WTC11 (cell line): ENCODE results near the gene KIAA0753. TPM values are rescaled to one million over a fixed set of nuclear protein-coding genes. Genes with fewer than 3 reads are reported as not detected.

Experiments used
- ATAC-seq: fragments of 200-7000 bp; cut with Tn5 transposase; 2 replicates; pipeline ENCODE4 v1.10.0; 2021; ENCODE audit warnings: mild to moderate bottlenecking, moderate library complexity
- CTCF ChIA-PET: fragments of 300-600 bp; sonication (Branson Sonifier 250); formaldehyde crosslinking; loops from one replicate; lab custom pipeline; 2021; ENCODE audit warnings: antibody characterized with exemption; lab: Charles Lee
- POLR2A ChIA-PET: fragments of 350-600 bp; sonication (Branson Sonifier 250); formaldehyde crosslinking; loops from one replicate; lab custom pipeline; 2021; ENCODE audit warnings: antibody characterized with exemption; lab: Charles Lee
- DNase-seq: peaks from one replicate; pipeline ENCODE4 v3.0.0; 2021; ENCODE audit warnings: low spot score
- H3K27ac Mint-ChIP-seq: 2 replicates; pipeline ENCODE4 v1.8.0; 2021; ENCODE audit warnings: mixed read lengths
- H3K27me3 Mint-ChIP-seq: 2 replicates; pipeline ENCODE4 v1.8.0; 2021; ENCODE audit warnings: low read depth, mild to moderate bottlenecking, moderate library complexity, mixed read lengths
- H3K36me3 Mint-ChIP-seq: 2 replicates; pipeline ENCODE4 v1.8.0; 2021; ENCODE audit warnings: mixed read lengths
- H3K4me1 Mint-ChIP-seq: 2 replicates; pipeline ENCODE4 v1.8.0; 2022; ENCODE audit warnings: mixed read lengths
- H3K4me3 Mint-ChIP-seq: 2 replicates; pipeline ENCODE4 v1.8.0; 2021; ENCODE audit warnings: mild to moderate bottlenecking, moderate library complexity, mixed read lengths
- H3K9me3 Mint-ChIP-seq: 2 replicates; pipeline ENCODE4 v1.8.0; 2021; ENCODE audit warnings: mixed read lengths
- AFF4 ChIP-seq: sonication (generic); formaldehyde crosslinking; IDR thresholded peaks from 2 replicates; pipeline ENCODE4 v1.8.1; 2023; ENCODE audit warnings: mild to moderate bottlenecking, missing genetic modification reagents, borderline replicate concordance
- AR ChIP-seq: fragments of 250-450 bp; sonication (Bioruptor Pico); IDR thresholded peaks from 2 replicates; pipeline ENCODE4 v1.9.0; 2021; ENCODE audit warnings: mild to moderate bottlenecking
- CREB1 ChIP-seq: sonication (generic); formaldehyde crosslinking; IDR thresholded peaks from 2 replicates; pipeline ENCODE4 v1.8.0; 2023; ENCODE audit warnings: mild to moderate bottlenecking, missing genetic modification reagents
- E2F4 ChIP-seq: sonication (generic); formaldehyde crosslinking; IDR thresholded peaks from 2 replicates; pipeline ENCODE4 v1.8.1; 2022; ENCODE audit warnings: low read depth, mild to moderate bottlenecking, moderate library complexity, missing genetic modification reagents, borderline replicate concordance
- ELF4 ChIP-seq: sonication (generic); formaldehyde crosslinking; IDR thresholded peaks from 2 replicates; pipeline ENCODE4 v1.8.1; 2022; ENCODE audit warnings: low read depth, mild to moderate bottlenecking, moderate library complexity, missing genetic modification reagents
- FOXJ3 ChIP-seq: sonication (generic); formaldehyde crosslinking; IDR thresholded peaks from 2 replicates; pipeline ENCODE4 v1.9.0; 2021; ENCODE audit warnings: missing genetic modification reagents, mild to moderate bottlenecking, borderline replicate concordance
- GABPB1 ChIP-seq: sonication (generic); formaldehyde crosslinking; IDR thresholded peaks from 2 replicates; pipeline ENCODE4 v1.8.1; 2023; ENCODE audit warnings: mild to moderate bottlenecking, missing genetic modification reagents
- HMGA2 ChIP-seq: fragments of 250-450 bp; sonication (Bioruptor Pico); IDR thresholded peaks from 2 replicates; pipeline ENCODE4 v1.4.0; 2021; ENCODE audit warnings: mild to moderate bottlenecking, moderate library complexity
- MYBL2 ChIP-seq: sonication (generic); formaldehyde crosslinking; IDR thresholded peaks from 2 replicates; pipeline ENCODE4 v1.8.1; 2023; ENCODE audit warnings: mild to moderate bottlenecking, moderate library complexity, missing genetic modification reagents
- RELA ChIP-seq: sonication (generic); formaldehyde crosslinking; IDR thresholded peaks from 2 replicates; pipeline ENCODE4 v1.8.1; 2022; ENCODE audit warnings: missing genetic modification reagents, mild to moderate bottlenecking, borderline replicate concordance
- TCF7 ChIP-seq: sonication (generic); formaldehyde crosslinking; IDR thresholded peaks from 2 replicates; pipeline ENCODE4 v1.8.0; 2022; ENCODE audit warnings: mild to moderate bottlenecking, low read depth, missing genetic modification reagents, moderate library complexity
- USF1 ChIP-seq: sonication (generic); formaldehyde crosslinking; IDR thresholded peaks from 2 replicates; pipeline ENCODE4 v1.8.0; 2022; ENCODE audit warnings: mild to moderate bottlenecking, missing genetic modification reagents
- ZNF396 ChIP-seq: fragments of 250-450 bp; sonication (Bioruptor Pico); IDR thresholded peaks from 2 replicates; pipeline ENCODE4 v1.8.0; 2021; ENCODE audit warnings: mild to moderate bottlenecking, moderate library complexity, borderline replicate concordance
- ZNF416 ChIP-seq: fragments of 250-450 bp; sonication (Bioruptor Pico); IDR thresholded peaks from 2 replicates; pipeline ENCODE4 v1.9.0; 2021; ENCODE audit warnings: mild to moderate bottlenecking, inconsistent platforms
- total RNA-seq: library from RNA; stranded (reverse); gene quantifications from 3 replicates; pipeline ENCODE4 v1.2.3, GENCODE V29; 2021
- TF ChIP-seq, protein P1 (sequence below): sonication (generic); formaldehyde crosslinking; IDR thresholded peaks from 2 replicates; pipeline ENCODE4 v1.8.0; 2022; ENCODE audit warnings: missing genetic modification reagents

Gene KIAA0753
- total RNA-seq, 1 experiment from 2014 or later = 22.8 TPM

GRCh38 chr17:6683081-6683684, 42.7 kb upstream of the KIAA0753 start:
- no peaks in the 10 kb centered on the region for H3K4me1 Mint-ChIP-seq
- H3K36me3 Mint-ChIP-seq = no peaks in the 10 kb centered on the region
- CTCF ChIA-PET = interaction anchor here (0.7 to 1.4 kb wide), 3 partner anchors 17 to 19 kb away, joined by 3 to 6 read pairs (median 4); no protein-coding TSS in a partner anchor
- no peak overlapping the region for H3K4me3 Mint-ChIP-seq
- DNase-seq (no peak), ATAC-seq (no peak)
- TF ChIP-seq CREB1 = no peak
- TF ChIP-seq GABPB1 = 0 out of 2 replicates have a peak, but pooled peaks have one; percentile 30
- POLR2A ChIA-PET = no interaction called here
- H3K27ac Mint-ChIP-seq = no peak overlapping the region
- H3K27me3 Mint-ChIP-seq = no peaks in the 10 kb centered on the region; the same call in 1 of the 2 replicates
- H3K9me3 Mint-ChIP-seq = no peaks in the 10 kb centered on the region

DNA sequence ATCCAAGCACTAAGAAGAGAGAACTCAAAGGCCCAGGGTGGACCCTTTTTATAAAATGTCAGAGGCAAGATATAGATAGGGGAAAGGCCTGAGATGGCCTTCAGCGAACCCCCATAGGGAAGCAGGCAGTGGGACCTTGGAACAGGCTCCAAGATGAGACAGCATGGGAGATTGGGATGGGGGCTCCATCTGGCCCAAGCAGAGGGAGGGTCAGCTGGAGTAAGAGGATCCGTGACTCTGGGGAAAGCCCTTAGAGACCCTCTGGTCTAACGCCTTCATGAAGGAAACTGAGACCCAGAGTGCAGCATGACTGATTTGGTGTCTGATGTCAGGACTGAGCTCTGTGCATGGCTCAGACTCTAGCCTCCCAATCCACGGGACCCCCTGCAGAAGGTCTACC, 41.8 kb upstream of the KIAA0753 start:
- Mint-ChIP-seq H3K27me3 (no peaks in the 10 kb centered on the region; the same call in 1 of the 2 replicates), H3K9me3 (no peaks in the 10 kb centered on the region), H3K36me3 (no peaks in the 10 kb centered on the region), H3K27ac (no peak overlapping the region), H3K4me1 (no peaks in the 10 kb centered on the region), H3K4me3 (no peak overlapping the region)
- TF ChIP-seq GABPB1 = no peak
- no peak for TF ChIP-seq ZNF396 (CRISPR knock-in tag)
- no peak for TF ChIP-seq RELA
- TF ChIP-seq MYBL2 = no peak
- TF ChIP-seq AR (CRISPR knock-in tag) = no peak
- TF ChIP-seq, protein P1, sequence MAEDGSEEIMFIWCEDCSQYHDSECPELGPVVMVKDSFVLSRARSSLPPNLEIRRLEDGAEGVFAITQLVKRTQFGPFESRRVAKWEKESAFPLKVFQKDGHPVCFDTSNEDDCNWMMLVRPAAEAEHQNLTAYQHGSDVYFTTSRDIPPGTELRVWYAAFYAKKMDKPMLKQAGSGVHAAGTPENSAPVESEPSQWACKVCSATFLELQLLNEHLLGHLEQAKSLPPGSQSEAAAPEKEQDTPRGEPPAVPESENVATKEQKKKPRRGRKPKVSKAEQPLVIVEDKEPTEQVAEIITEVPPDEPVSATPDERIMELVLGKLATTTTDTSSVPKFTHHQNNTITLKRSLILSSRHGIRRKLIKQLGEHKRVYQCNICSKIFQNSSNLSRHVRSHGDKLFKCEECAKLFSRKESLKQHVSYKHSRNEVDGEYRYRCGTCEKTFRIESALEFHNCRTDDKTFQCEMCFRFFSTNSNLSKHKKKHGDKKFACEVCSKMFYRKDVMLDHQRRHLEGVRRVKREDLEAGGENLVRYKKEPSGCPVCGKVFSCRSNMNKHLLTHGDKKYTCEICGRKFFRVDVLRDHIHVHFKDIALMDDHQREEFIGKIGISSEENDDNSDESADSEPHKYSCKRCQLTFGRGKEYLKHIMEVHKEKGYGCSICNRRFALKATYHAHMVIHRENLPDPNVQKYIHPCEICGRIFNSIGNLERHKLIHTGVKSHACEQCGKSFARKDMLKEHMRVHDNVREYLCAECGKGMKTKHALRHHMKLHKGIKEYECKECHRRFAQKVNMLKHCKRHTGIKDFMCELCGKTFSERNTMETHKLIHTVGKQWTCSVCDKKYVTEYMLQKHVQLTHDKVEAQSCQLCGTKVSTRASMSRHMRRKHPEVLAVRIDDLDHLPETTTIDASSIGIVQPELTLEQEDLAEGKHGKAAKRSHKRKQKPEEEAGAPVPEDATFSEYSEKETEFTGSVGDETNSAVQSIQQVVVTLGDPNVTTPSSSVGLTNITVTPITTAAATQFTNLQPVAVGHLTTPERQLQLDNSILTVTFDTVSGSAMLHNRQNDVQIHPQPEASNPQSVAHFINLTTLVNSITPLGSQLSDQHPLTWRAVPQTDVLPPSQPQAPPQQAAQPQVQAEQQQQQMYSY = no peak
- ATAC-seq (no peak), DNase-seq (no peak)
- ChIA-PET POLR2A (no interaction called here), CTCF (interaction anchor here (0.7 to 1.4 kb wide), 3 partner anchors 16 to 19 kb away, joined by 3 to 6 read pairs (median 4); no protein-coding TSS in a partner anchor)

DNA sequence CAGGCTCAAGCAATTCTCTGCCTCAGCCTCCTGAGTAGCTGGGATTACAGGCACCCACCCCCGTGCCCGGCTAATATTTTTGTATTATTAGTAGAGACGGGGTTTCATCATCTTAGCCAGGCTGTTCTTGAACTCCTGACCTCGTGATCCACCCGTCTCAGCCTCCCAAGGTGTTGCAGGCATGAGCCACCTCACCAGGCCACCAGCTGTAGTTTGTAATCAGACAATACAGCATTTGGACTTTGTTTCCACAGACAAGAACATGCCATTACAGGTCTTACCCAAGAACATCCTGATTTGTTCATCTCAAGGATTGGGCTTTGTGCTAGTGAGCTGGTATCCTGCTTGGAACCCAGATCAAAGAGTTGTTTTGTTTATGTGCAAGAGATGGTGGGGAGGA, 41.2 kb upstream of the KIAA0753 start:
- Mint-ChIP-seq H3K9me3 (no peaks in the 10 kb centered on the region), H3K27ac (no peak overlapping the region), H3K36me3 (no peaks in the 10 kb centered on the region), H3K27me3 (no peaks in the 10 kb centered on the region), H3K4me1 (no peaks in the 10 kb centered on the region), H3K4me3 (no peak overlapping the region)
- no peak for ATAC-seq
- DNase-seq = no peak
- ChIA-PET CTCF (no interaction called here), POLR2A (no interaction called here)
- TF ChIP-seq HMGA2 (CRISPR knock-in tag) = no peak
- TF ChIP-seq MYBL2 = no peak
- TF ChIP-seq E2F4 (CRISPR knock-in tag) = no peak
- TF ChIP-seq FOXJ3 = no peak
- TF ChIP-seq, protein P1 = no peak
- no peak for TF ChIP-seq ELF4 (CRISPR knock-in tag)
- TF ChIP-seq ZNF416 (CRISPR knock-in tag) = no peak
- TF ChIP-seq TCF7 (CRISPR knock-in tag) = no peak
- TF ChIP-seq AFF4 = no peak
- no peak for TF ChIP-seq USF1
